GM21515 (cell line): ENCODE data around the gene LOXL1.

Source experiments
- ATAC-seq: cut with Tn5 transposase; IDR thresholded peaks from one replicate; pipeline ENCODE4 v1.9.1; 2021; ENCODE audit not compliant: unreplicated experiment

Gene LOXL1

DNA sequence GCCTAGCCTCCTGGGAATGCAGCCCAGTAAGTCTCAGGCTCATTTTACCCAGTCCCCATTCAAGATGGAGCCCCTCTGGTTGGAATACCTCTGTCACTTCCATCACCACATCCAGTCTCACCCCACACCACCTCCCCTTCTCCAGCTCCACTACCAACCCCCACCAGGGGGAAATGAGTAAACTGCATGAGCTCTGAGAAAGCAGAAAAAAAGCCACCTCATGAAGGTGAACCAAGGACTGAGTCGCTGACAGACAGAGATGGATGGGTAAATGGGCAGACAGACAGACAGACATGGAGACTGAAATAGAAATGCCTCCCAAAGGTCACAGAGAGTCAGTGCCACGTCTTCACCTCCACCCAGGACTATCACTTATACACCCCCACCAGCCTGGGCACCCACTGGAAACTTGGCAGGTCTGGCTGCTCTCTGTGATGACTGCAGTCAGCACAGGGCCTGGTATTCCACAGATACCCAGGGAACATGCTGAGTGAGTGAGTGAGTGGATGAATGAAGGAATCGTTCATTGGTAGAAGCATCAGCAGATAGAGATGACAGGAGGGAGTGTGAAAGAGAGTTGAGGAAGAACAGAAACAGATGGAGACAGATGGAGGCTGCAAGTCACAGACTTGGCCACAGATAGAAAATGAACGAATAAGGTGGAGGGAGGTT is 4.9 kb upstream of the LOXL1 start:
- ATAC-seq = no peak

DNA sequence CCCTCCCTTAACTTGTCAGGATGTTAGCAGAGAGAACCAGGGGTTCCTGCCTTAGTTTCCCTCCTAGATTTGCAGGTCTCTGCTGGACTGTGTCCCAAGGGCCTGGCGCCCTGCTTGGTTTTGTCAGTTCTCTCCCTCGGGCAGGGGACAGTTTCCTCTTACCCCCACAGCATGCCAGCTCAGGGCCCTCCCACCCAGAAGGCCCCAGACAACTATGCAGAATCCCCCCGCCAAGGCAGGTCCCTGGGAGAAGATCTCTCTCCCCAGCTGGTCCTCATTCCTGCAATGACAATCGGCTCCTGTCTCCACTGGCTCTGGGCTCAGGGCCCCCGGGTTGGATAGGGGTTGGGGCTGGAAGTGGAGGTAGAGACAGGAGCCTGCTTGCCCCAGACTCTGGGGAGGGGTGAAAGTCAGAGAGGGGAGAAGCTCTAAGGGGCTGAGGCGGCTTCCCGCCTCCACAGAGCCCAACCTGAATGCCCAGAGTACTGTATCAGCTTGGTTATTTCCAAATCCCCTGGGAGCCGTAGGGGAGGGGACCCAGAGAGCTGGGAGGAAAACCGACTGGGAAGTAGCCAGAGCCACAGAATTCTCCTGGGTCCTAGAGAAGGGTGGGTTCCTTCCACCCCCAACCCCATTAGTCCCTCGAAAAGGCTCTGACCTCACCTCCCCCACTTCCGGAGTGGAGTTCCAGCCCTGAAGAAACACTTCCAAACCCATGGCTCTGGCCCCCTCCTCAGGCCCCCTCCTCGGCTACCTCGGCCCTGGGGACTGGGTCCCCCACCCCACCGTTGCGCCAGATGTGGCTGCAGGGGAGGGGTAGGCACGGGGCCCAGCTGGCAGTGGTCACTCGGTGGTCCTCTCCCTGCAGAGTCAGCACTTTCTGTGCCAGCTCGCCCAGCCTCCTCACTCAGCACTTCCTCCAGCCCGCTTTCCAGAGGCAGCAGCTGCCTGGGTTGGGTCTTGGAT is 3.8 kb upstream of the LOXL1 start:
- ATAC-seq = no peak

DNA sequence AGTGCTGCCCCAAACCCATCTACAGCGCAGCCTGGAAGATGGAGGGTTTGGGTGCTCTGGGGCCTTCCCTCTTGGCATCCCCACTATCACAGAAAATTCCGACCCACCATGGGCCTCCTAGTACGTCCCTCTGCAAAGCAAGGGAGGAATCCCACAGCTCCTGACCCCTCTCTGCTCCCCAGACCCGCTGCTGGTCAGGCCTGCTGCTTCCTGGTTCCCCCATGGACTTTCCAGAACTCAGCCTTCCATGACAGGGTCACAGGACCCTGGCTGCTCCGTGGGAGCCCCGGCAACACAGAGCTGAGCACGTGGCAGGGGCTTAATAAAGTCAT is 3.1 kb upstream of the LOXL1 start:
- ATAC-seq = no peak

DNA sequence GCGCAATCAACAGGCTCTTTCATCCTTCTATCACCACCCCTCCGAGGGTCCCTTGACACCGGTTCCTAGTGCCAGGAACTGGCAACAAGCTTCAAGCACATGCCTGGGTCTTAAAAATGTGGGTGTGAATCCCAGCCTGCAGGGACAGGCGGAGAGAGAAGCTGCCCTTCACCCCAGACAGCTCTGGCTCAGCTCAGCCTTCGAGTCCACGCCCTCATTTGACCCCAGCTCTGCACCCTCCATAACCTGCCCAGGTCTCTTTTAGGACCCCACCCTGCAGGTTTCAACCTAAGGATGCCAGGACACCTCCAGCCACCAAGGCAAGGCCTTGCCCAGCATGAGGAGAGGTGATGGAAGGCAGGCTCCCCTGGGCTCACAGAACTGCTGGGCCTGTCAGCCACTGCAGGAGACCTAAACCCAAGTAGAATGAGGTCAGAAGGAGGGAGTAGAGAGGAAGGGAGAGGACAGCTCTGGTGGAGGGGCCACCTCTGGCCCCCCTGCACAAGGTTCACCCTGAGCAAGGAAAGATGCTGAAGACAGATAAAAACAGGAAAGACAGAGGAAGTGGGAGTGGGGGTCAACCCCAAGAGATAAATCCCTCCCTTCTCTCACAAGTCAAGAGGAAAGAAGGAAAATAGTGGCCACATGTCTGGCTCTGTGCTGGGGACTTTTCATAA is 2.6 kb upstream of the LOXL1 start:
- no peak for ATAC-seq

DNA sequence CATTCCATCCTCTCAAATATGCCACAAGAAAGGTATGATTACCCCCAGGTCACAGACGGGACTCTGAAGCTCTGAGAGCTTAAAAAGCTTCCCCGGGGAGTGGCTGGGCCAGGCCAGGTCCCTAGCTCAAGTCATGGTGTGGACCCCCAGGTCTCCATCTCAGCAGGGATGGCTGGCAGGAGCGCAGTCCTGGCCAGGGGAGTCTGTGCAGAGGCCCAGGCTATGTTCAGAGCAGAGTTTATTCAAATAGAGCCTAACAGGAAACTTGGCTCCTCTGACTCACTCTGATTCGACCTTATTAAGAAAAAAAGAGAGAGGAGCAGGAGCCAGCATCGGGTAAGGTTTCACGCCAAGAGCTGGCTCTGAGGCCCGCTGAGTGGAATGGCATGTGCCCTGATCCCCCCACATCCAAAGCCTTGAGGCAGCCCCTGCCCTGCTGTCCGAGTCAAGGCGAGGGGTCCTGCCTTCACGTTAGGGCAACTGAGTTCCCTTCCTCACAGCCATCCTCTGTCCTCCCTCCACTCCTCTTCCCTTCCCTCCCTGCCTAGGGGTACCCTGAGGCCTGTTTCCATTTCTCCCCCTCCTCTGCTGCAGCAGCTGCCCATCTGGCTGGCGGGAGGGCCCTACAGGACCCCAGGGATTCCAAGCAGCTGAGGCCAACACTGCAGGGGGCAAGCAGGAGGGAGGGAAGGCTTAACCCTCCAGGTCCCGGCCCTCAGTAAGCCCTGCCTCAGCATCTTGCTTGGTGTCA is 1.9 kb upstream of the LOXL1 start:
- no peak for ATAC-seq

DNA sequence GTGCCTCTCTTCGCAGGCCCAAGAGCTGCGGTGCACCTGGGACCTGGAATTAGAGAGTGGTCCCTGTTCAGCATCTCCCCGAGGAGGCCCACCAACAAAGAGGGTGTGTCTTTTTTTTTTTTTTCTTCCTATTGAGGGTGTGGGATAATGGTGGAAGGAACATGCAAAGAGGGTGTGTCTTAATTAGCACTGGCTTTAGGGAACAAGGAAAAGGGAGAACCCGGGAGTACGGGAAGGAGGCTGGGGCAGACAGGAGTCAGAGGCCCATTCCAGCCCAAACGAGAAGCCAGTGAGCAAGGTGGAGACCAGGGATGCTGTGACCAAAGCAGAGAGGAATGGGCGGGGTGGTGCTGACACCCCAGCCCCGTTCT is 429 bp upstream of the LOXL1 start:
- ATAC-seq = no peak

DNA sequence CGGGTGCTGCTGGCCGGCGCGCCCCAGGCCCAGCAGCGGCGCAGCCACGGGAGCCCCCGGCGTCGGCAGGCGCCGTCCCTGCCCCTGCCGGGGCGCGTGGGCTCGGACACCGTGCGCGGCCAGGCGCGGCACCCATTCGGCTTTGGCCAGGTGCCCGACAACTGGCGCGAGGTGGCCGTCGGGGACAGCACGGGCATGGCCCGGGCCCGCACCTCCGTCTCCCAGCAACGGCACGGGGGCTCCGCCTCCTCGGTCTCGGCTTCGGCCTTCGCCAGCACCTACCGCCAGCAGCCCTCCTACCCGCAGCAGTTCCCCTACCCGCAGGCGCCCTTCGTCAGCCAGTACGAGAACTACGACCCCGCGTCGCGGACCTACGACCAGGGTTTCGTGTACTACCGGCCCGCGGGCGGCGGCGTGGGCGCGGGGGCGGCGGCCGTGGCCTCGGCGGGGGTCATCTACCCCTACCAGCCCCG is 777 bp downstream of the LOXL1 start:
- ATAC-seq = peak; percentile 11

DNA sequence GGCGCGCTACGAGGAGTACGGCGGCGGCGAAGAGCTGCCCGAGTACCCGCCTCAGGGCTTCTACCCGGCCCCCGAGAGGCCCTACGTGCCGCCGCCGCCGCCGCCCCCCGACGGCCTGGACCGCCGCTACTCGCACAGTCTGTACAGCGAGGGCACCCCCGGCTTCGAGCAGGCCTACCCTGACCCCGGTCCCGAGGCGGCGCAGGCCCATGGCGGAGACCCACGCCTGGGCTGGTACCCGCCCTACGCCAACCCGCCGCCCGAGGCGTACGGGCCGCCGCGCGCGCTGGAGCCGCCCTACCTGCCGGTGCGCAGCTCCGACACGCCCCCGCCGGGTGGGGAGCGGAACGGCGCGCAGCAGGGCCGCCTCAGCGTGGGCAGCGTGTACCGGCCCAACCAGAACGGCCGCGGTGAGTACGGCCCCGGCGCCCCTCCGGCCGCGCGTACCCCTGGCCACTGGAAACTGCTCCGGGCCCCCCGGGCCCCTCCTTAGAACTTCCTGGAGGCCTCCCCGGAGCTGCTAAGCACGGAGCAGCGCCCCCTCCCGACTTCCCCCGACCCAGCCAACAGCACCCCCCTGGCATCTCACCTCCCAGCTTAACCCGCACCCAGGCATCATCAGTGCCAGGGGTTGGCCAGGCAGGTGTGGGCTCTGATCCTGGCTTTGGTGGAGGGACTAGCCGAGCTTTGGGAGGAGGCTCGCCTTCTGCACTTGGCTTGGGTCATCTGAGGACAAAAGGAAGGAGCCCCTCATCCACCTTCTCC is 1.4 kb downstream of the LOXL1 start:
- peak; percentile 63 for ATAC-seq

DNA sequence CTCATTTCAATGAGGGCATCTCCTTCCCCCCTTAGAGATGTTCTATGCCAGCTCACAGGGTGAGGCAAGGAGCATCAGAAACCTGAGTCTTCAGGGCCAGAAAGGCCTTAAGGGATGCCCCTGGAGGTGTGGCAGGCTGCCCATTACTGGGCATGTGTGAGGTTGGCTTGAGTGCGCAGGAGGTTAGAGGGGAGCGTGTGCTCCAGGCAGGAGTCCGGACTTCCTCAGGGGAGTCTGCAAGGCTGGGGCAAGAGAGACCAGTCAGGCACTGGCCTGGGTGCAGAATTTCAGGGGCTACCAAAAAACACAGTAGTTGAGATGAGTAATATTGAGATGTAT is 1.9 kb downstream of the LOXL1 start:
- ATAC-seq = no peak

DNA sequence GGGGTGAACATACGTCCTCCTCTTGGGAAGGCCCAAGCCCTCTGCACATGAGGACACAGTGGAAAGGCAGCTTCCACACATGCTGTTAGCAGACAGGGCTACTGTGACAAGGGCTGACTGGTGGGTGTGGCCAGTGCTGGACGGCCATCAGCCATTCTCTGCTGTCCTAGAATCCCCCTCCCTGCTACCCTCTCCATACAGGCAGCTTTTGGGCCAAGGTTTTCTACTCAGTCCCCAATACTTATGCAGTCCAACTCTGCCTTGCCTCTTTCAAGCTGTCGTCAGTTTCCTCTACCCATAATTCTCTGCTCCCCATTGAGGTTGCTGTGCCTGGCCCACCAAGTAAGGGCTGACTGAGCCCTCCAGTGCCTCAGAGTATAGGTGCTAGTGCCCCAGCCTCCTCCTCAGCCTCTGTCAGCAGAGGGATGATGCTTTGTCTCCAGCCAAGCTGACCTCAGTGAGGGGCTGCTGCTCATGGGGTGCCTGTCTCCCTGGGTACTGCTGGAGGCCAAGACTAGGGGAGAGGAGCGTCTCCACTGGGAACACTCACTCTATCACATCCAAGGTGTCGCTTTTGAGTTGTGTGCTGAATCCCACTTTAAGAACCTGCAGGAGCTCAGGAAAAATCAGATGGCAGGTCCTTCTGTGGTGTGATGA is 2.8 kb downstream of the LOXL1 start:
- no peak for ATAC-seq

DNA sequence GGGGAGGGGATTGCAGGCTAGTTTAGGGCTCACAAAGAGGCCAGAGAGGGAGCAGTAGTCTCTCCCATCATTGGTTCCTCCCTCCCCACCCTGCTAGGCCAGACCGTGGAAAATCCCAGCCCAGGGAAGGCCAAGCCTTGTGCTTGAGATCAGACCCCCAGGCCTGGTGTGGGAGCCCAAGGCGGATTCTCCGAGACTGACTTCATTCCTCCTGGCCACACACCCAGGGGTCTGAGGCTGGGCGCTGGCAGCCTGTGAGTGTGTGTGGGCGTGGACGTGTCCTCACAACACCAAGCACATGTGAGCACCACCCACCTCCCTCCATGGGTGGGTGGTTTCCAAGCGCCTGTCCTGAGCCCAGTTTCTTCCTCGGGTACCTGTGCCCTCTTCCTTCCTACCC is 4.1 kb downstream of the LOXL1 start:
- no peak for ATAC-seq

DNA sequence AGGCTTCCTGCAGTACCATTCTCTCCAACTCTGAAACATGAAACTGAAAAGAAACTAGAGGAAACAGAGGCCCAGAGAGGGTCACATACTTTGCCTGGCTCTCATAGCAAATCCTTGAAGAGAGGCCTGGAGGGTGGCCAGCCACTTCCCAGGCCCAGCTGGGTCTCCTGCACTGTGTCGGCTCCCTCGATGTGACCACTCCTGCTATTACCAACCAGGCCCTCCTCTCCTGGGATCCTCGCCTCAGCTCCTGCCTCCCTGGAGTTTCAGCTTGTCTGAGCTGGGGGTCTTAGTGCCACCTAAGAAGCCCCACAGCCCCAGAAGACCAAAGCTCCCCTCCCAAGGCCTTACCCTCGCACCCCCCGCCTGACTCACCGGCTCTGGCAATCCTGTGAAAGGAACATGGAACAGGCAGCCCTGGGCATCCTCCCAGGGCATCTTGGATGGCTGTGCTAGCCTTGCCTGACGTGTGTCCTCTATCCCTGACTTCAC is 4.6 kb downstream of the LOXL1 start:
- ATAC-seq = no peak

DNA sequence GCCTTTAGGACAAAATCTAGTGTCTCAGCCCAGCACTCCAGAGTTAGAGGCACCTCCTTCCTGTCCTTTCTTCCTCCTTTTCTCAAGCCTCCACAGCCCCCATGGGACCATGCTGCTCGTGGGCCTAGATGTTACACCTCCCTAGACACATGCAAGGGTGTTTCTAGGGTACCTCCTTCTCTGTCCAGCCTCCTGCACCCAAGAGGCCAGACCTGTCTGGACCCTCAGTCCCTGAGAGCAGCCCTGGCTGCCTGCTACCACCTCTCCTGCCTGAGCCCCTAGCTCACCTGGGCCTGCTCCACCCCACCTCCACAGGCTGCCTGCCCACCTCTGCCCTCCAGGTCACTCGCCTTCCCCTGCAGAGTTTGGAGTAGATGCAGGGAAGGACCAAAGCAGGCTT is 5.2 kb downstream of the LOXL1 start:
- no peak for ATAC-seq

DNA sequence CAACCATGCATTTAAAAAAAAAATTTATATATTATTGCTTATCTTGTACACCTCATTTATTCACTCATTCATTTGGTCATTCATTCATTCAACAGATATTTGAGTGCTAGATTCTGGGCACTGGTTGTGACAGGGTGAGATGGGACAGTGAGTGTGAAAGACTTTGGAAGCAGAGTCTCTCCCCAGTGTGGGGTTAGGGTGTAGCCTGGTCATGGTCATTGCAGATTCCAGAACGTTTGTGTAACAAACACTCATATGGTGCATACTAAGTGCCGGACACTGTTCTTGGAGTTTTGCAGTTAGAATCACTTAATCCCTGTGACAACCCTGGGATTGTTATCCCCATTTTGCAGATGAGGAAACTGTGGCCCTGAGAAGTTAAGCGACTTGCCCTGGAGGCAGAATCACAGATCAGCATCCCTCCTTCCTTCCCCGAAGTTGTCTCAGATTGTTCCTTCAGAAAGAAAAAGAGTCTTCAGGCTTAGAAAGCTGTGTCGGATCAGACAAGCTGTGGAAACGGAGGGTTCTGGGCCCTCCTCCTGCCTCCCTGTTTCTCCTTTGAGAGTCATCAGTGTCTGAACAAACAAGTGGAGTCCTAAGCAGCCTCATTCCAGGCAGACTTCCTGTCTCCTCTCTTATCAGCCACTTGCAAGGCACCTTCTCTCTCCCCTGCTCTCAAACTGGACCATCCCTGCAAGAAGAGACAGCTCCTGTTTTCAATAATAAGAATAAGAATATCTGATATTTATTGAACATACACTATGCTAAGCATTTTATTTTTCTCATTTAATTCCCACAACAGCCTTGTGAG is 6.3 kb downstream of the LOXL1 start:
- ATAC-seq = no peak

DNA sequence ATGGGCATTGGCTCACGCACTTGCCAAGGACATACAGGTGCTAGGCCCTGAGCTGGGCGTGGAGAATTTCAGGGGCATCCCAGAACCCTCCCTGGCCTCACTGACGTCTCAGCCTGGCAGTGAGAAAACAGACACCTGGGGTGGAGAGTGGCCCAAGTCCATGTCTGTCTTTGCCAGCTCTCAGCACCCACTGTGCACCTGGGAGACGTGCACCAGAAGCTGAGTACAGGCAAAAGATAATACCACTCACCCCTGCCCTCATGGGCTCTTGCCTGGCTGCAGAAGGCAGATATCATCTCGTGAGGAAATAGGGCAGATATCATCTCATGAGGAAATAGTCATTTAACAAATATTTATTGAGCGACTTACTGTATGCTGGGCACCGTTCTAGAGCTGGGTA is 8.0 kb downstream of the LOXL1 start:
- ATAC-seq = no peak

DNA sequence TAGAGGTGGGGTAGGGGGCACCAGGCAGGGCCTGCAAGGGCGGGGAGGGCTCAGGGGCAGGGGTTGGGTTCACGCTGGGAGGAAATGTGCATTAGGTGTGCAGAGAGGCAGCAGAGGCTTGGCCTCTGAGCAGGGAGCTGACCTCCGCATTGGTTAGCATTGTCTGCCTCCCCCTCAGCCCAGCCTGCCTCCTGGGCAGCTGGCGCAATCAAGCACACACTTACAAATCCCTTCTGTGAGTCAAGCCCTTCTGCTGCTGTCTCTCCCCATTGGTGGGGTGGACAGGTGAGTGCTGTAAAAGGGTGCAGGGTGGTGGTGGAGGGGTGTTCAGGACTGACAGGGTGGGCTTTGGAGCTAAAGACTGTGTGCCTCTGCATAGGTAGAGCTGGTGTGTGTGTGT is 9.3 kb downstream of the LOXL1 start:
- no peak for ATAC-seq

DNA sequence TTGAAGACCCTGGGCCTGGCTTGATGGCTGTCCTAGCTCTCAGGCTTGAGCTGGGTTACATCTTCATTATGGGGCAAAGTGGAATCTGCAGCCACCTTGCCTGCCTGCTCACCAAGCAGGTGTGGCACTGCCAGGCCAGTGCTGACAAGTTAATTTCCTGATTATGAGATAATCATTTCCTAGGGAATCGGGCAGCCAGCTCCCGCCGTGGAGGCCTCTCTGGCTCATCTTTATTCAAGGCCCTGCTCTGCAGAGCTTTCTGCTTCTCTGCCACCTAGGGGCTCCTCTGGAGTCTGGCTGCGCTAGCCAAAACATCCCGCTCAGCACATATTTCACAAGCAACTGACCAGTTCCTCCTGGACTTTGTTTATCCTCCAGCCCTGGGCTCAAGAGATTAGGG is 9.9 kb downstream of the LOXL1 start:
- no peak for ATAC-seq

DNA sequence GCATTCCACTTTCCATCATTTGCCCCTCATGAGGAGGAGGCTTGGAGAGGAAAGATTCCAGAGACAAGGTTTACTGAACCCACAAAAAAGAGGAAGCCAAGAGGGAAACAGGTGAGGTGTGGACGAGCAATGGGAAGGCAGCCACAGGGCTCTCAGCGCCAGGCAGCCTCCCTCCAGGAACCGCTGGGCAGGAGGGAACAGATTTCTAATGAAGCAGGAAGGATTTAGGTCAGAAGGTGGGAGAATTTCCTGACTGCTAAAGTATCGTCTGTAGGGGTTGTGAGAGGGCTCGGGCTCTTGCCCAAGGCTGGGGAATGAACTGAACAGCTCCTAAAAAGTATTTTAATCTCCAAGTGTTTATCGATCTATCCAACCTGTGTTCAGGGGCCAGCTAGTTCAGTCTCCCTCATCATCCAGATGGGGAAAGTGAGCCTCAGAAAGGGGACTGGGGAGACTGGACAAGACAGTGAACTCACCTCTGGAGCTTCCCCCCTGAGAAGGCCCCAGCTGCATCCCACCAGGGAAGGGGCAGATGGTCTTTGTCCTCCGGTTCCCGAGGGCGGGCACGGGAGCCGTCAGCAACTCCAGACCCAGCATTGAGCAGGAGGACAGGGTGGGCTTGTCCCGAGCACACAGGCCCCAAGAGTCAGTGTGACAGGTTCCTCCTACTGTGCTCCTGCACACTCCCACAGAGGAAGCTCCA is 10.5 kb downstream of the LOXL1 start:
- ATAC-seq = no peak
